Measurements from ENCODE around the gene CD80.

The CD80 gene

DNA sequence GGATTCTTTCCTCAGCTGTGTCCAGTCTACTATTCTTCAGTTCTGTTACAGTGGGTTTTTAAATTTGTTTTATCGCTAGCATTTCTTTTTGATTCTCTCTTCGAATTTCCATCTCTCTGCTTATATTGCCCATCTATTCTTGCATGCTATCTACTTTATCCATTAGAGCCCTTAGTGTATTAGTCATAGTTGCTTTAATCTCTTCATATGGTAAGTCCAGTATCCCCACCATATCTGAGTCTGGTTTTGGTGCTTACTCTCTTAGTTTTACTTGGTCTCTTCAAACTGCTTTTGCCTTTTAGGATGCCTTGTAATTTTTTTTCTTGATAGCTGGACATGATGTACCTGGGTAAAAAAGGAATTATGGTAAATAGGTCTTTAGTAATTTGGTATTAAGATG, 52.0 kb downstream of the CD80 start (continued):
- TF ChIP-seq ZBTB48 (tag by site-specific recombination; IDR thresholded peaks at IDR 0.05), result no peak
- no peak for TF ChIP-seq GLIS1 (tag by site-specific recombination; IDR thresholded peaks at IDR 0.05)

- no peak for TF ChIP-seq ZNF112 (tag by site-specific recombination; IDR thresholded peaks at IDR 0.05)
- TF ChIP-seq PRDM1 (tag by site-specific recombination; IDR thresholded peaks at IDR 0.05), result 0 out of 2 replicates have a peak, but pooled peaks have one; percentile 13
- CTCF ChIA-PET, result interaction anchor here (0.7 kb wide), 1 partner anchor 194 kb away, joined by 3 read pairs; no protein-coding TSS in a partner anchor
- Histone ChIP-seq H3K9me3 (ENCODE audit: control insufficient read depth, insufficient read depth, low read depth, low read length) (no peaks in the 10 kb centered on the region), H3K4me1 (ENCODE audit: control insufficient read depth, insufficient read depth, low read length) (no peaks in the 10 kb centered on the region), H3K27ac (ENCODE audit: extremely low read depth, low read depth, low read length) (no peak overlapping the region), H3K36me3 (ENCODE audit: control insufficient read depth in 2 of 2, insufficient read depth in 1 of 2, low read length in 2 of 2) (peaks cover 4 to 78% of the 10 kb centered on the region in 2 experiments; a peak in 2 of 3 replicates), H3K4me3 (ENCODE audit: low read depth, low read length) (no peak overlapping the region)
- POLR2A ChIA-PET, result no interaction called here
Measured at GRCh38 chr3:119506631-119507030, 52.8 kb downstream of the CD80 start.

GRCh38 chr3:119500901-119501300, 58.5 kb downstream of the CD80 start:
- TF ChIP-seq ZNF548 (tag by site-specific recombination; IDR thresholded peaks at IDR 0.05) (no peak), ZNF335 (tag by site-specific recombination; conservative IDR thresholded peaks at IDR 0.05) (peak; percentile 28; the same call in 1 of the 2 replicates), HIC1 (tag by site-specific recombination; IDR thresholded peaks at IDR 0.05) (no peak)
- TF ChIP-seq, protein P1, sequence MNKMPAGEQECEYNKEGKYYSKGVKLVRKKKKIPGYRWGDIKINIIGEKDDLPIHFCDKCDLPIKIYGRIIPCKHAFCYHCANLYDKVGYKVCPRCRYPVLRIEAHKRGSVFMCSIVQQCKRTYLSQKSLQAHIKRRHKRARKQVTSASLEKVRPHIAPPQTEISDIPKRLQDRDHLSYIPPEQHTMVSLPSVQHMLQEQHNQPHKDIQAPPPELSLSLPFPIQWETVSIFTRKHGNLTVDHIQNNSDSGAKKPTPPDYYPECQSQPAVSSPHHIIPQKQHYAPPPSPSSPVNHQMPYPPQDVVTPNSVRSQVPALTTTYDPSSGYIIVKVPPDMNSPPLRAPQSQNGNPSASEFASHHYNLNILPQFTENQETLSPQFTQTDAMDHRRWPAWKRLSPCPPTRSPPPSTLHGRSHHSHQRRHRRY (tag by site-specific recombination; IDR thresholded peaks at IDR 0.05), result no peak
- no peak overlapping the region for H3K4me3 ChIP-seq (ENCODE audit: low read depth, low read length)
- no peaks in the 10 kb centered on the region for H3K9me3 ChIP-seq (ENCODE audit: control insufficient read depth, insufficient read depth, low read depth, low read length)
- ChIA-PET POLR2A (interaction anchor here (0.7 to 3.9 kb wide), 2 partner anchors 36 to 176 kb away, joined by 3 to 39 read pairs; partner anchors contain the start of gene TMEM39A), CTCF (no interaction called here)
- no peak overlapping the region for H3K27ac ChIP-seq (ENCODE audit: extremely low read depth, low read depth, low read length)
- H3K4me1 ChIP-seq (ENCODE audit: control insufficient read depth, insufficient read depth, low read length), result no peaks in the 10 kb centered on the region
- peaks cover 0 to 40% of the 10 kb centered on the region in 2 experiments; a peak in 2 of 3 replicates for H3K36me3 ChIP-seq (ENCODE audit: control insufficient read depth in 2 of 2, insufficient read depth in 1 of 2, low read length in 2 of 2)

GRCh38 chr3:119500265-119500664, 59.1 kb downstream of the CD80 start:
- Histone ChIP-seq H3K27ac (ENCODE audit: extremely low read depth, low read depth, low read length) (no peak overlapping the region), H3K9me3 (ENCODE audit: control insufficient read depth, insufficient read depth, low read depth, low read length) (no peaks in the 10 kb centered on the region), H3K4me1 (ENCODE audit: control insufficient read depth, insufficient read depth, low read length) (no peaks in the 10 kb centered on the region), H3K36me3 (ENCODE audit: control insufficient read depth in 2 of 2, insufficient read depth in 1 of 2, low read length in 2 of 2) (peaks cover 0 to 34% of the 10 kb centered on the region in 2 experiments; a peak in 2 of 3 replicates), H3K4me3 (ENCODE audit: low read depth, low read length) (no peak overlapping the region)
- ChIA-PET POLR2A (interaction anchor here (3.9 kb wide), 1 partner anchor 35 kb away, joined by 39 read pairs; the partner anchor contains the start of gene TMEM39A), CTCF (interaction anchor here (0.5 to 0.7 kb wide), 2 partner anchors 19 to 147 kb away, joined by 3 to 4 read pairs; no protein-coding TSS in a partner anchor)
- TF ChIP-seq ZNF629 (tag by site-specific recombination; IDR thresholded peaks at IDR 0.05), result no peak
- no peak for TF ChIP-seq ZNF155 (tag by site-specific recombination; IDR thresholded peaks at IDR 0.05)
- TF ChIP-seq ZNF19 (tag by site-specific recombination; IDR thresholded peaks at IDR 0.05; ENCODE audit: low read depth), result no peak
- TF ChIP-seq ZNF791 (tag by site-specific recombination; IDR thresholded peaks at IDR 0.05), result no peak
- TF ChIP-seq, protein P2, sequence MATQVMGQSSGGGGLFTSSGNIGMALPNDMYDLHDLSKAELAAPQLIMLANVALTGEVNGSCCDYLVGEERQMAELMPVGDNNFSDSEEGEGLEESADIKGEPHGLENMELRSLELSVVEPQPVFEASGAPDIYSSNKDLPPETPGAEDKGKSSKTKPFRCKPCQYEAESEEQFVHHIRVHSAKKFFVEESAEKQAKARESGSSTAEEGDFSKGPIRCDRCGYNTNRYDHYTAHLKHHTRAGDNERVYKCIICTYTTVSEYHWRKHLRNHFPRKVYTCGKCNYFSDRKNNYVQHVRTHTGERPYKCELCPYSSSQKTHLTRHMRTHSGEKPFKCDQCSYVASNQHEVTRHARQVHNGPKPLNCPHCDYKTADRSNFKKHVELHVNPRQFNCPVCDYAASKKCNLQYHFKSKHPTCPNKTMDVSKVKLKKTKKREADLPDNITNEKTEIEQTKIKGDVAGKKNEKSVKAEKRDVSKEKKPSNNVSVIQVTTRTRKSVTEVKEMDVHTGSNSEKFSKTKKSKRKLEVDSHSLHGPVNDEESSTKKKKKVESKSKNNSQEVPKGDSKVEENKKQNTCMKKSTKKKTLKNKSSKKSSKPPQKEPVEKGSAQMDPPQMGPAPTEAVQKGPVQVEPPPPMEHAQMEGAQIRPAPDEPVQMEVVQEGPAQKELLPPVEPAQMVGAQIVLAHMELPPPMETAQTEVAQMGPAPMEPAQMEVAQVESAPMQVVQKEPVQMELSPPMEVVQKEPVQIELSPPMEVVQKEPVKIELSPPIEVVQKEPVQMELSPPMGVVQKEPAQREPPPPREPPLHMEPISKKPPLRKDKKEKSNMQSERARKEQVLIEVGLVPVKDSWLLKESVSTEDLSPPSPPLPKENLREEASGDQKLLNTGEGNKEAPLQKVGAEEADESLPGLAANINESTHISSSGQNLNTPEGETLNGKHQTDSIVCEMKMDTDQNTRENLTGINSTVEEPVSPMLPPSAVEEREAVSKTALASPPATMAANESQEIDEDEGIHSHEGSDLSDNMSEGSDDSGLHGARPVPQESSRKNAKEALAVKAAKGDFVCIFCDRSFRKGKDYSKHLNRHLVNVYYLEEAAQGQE (tag by site-specific recombination; IDR thresholded peaks at IDR 0.05), result no peak
- TF ChIP-seq ZNF324 (tag by site-specific recombination; IDR thresholded peaks at IDR 0.05), result no peak
- TF ChIP-seq ZNF174 (tag by site-specific recombination; IDR thresholded peaks at IDR 0.05), result no peak
- TF ChIP-seq FEZF1 (tag by site-specific recombination; IDR thresholded peaks at IDR 0.05), result no peak
- TF ChIP-seq ZBTB48 (tag by site-specific recombination; IDR thresholded peaks at IDR 0.05), result no peak
- TF ChIP-seq ZNF248 (tag by site-specific recombination; IDR thresholded peaks at IDR 0.05), result no peak
- TF ChIP-seq, protein P3, sequence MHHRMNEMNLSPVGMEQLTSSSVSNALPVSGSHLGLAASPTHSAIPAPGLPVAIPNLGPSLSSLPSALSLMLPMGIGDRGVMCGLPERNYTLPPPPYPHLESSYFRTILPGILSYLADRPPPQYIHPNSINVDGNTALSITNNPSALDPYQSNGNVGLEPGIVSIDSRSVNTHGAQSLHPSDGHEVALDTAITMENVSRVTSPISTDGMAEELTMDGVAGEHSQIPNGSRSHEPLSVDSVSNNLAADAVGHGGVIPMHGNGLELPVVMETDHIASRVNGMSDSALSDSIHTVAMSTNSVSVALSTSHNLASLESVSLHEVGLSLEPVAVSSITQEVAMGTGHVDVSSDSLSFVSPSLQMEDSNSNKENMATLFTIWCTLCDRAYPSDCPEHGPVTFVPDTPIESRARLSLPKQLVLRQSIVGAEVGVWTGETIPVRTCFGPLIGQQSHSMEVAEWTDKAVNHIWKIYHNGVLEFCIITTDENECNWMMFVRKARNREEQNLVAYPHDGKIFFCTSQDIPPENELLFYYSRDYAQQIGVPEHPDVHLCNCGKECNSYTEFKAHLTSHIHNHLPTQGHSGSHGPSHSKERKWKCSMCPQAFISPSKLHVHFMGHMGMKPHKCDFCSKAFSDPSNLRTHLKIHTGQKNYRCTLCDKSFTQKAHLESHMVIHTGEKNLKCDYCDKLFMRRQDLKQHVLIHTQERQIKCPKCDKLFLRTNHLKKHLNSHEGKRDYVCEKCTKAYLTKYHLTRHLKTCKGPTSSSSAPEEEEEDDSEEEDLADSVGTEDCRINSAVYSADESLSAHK (tag by site-specific recombination; IDR thresholded peaks at IDR 0.05), result no peak
- TF ChIP-seq ZNF366 (tag by site-specific recombination; conservative IDR thresholded peaks at IDR 0.05), result no peak
- no peak for TF ChIP-seq ZNF37A (tag by site-specific recombination; IDR thresholded peaks at IDR 0.05)
